Neural cell (in vitro differentiated cells): Measurements from ENCODE around the gene MAP4K2.
A peak's percentile ranks its signal among the peaks of the same experiment; 100 is the strongest.

Experiments used
- EP300 ChIP-seq: fragments of 450-650 bp; conservative IDR thresholded peaks from 2 replicates; pipeline ENCODE4 v1.6.1; 2014; ENCODE audit warnings: antibody characterized with exemption, mild to moderate bottlenecking, moderate library complexity; ENCODE audit not compliant: poor library complexity, severe bottlenecking
- EZH2 ChIP-seq: fragments of 200-600, 300-800 bp; shearing (Covaris generic), sonication (generic); IDR thresholded peaks from 2 replicates; pipeline ENCODE4 v1.6.1; 2014; ENCODE audit warnings: antibody characterized with exemption, low read length, borderline replicate concordance, mild to moderate bottlenecking; ENCODE audit not compliant: insufficient read depth, poor library complexity, severe bottlenecking
- MXI1 ChIP-seq: fragments of 450-650 bp; conservative IDR thresholded peaks from 2 replicates; pipeline ENCODE4 v1.6.1; 2014; ENCODE audit warnings: antibody characterized with exemption, mild to moderate bottlenecking; ENCODE audit not compliant: poor library complexity, severe bottlenecking
- POLR2AphosphoS5 ChIP-seq: IDR thresholded peaks from 2 replicates; pipeline ENCODE4 v1.6.1; 2012
- RAD21 ChIP-seq: fragments of 450-650 bp; conservative IDR thresholded peaks from 2 replicates; pipeline ENCODE4 v1.6.1; 2014; ENCODE audit warnings: antibody characterized with exemption, mild to moderate bottlenecking, moderate library complexity
- SMC3 ChIP-seq: fragments of 450-650 bp; conservative IDR thresholded peaks from 2 replicates; pipeline ENCODE4 v1.6.1; 2014; ENCODE audit warnings: antibody characterized with exemption, mild to moderate bottlenecking, moderate library complexity; ENCODE audit not compliant: poor library complexity
- TAF1 ChIP-seq: IDR thresholded peaks from 2 replicates; pipeline ENCODE4 v1.6.1; 2012; ENCODE audit warnings: low read depth
- TF ChIP-seq, protein P1 (sequence below): fragments of 450-650 bp; IDR thresholded peaks from 2 replicates; pipeline ENCODE4 v1.5.1; 2014; ENCODE audit warnings: antibody characterized with exemption, mild to moderate bottlenecking, moderate library complexity; ENCODE audit not compliant: poor library complexity, severe bottlenecking

GRCh38 chr11:64742889-64743590, 60.0 kb downstream of the MAP4K2 start:
- TF ChIP-seq, protein P1, sequence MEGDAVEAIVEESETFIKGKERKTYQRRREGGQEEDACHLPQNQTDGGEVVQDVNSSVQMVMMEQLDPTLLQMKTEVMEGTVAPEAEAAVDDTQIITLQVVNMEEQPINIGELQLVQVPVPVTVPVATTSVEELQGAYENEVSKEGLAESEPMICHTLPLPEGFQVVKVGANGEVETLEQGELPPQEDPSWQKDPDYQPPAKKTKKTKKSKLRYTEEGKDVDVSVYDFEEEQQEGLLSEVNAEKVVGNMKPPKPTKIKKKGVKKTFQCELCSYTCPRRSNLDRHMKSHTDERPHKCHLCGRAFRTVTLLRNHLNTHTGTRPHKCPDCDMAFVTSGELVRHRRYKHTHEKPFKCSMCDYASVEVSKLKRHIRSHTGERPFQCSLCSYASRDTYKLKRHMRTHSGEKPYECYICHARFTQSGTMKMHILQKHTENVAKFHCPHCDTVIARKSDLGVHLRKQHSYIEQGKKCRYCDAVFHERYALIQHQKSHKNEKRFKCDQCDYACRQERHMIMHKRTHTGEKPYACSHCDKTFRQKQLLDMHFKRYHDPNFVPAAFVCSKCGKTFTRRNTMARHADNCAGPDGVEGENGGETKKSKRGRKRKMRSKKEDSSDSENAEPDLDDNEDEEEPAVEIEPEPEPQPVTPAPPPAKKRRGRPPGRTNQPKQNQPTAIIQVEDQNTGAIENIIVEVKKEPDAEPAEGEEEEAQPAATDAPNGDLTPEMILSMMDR = peak; percentile 65
- no peak for TF ChIP-seq POLR2AphosphoS5
- TF ChIP-seq EZH2 = no peak
- no peak for TF ChIP-seq TAF1
- TF ChIP-seq SMC3 = peak; percentile 60
- TF ChIP-seq EP300 = no peak
- TF ChIP-seq RAD21 = peak; percentile 47
- no peak for TF ChIP-seq MXI1
